GM21390 (cell line): ENCODE results near the gene COPG2.
"Not testable (repeated sequence)": the region's sequence is repeated elsewhere in the genome, so short reads cannot be mapped to it uniquely, and the experiment has no call there.

ENCODE experiments used
- ATAC-seq: cut with Tn5 transposase; IDR thresholded peaks from one replicate; pipeline ENCODE4 v1.9.1; 2021; ENCODE audit not compliant: unreplicated experiment

COPG2 gene, protein sequence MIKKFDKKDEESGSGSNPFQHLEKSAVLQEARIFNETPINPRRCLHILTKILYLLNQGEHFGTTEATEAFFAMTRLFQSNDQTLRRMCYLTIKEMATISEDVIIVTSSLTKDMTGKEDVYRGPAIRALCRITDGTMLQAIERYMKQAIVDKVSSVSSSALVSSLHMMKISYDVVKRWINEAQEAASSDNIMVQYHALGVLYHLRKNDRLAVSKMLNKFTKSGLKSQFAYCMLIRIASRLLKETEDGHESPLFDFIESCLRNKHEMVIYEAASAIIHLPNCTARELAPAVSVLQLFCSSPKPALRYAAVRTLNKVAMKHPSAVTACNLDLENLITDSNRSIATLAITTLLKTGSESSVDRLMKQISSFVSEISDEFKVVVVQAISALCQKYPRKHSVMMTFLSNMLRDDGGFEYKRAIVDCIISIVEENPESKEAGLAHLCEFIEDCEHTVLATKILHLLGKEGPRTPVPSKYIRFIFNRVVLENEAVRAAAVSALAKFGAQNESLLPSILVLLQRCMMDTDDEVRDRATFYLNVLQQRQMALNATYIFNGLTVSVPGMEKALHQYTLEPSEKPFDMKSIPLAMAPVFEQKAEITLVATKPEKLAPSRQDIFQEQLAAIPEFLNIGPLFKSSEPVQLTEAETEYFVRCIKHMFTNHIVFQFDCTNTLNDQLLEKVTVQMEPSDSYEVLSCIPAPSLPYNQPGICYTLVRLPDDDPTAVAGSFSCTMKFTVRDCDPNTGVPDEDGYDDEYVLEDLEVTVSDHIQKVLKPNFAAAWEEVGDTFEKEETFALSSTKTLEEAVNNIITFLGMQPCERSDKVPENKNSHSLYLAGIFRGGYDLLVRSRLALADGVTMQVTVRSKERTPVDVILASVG

DNA sequence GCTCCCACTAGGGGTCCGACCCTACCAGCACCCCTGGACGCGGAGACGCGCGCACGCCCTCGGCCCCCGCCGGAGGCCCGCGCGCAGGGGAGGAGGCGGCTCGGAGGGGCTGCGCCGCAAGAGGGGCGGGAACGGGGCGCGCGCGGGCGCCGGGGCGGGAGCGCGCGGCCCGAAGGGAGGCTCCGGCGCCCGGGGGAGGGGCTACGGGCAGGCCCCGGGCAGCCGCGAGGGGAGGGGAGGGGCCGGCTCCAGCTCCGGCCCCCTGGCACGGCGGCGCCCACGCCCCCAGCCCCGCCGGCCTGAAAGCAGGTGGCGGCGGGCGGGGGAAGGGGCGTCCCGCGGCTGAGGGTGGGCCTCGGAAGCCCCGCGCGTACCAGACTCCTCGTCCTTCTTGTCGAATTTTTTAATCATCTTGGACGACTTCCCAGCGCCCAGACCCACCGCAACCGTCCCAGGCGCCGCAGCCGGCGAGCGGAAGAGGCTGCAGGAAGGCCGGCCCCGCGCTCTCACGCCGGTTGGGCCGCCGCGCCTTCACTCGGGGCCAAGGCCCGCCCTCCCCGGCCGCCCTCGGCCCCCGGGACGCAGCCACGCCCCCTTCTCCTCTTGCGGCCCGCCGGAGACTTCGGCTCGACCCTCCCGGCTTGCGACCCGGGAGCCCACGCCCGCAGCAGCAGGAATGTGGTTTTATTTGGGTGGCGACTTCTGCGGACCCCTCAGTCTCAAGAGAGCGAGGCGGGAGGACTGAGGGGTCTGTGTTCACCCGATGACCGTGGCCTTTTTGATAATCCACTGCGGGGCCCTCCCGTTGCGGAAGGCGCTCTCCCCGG lies at the start of gene COPG2:
COPG2 (minus strand) TSS at position 491 of the 827 bp plus-strand sequence; CDS start at position 411, 80 bp downstream.
- ATAC-seq = peak; percentile 93

DNA sequence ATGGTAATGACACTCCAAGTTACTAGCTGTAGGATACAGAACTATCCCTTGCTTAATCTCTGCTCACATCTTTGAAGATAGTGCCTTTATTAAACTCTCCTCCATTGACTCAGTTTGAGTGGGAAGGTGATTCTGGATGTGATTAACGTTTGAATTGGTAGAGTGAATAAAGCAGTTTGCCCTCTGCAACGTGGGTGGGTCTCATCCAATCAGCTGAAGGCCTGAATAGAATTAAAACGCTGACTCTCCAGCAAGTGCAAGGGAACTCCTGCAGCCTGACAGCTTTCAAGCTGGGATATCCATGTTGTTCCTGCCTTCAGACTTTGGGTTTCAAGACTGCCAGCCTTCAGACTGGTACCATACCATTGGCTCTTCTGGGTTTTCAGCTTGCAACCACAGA lies 43.9 kb upstream of the COPG2 start:
- ATAC-seq = no peak

DNA sequence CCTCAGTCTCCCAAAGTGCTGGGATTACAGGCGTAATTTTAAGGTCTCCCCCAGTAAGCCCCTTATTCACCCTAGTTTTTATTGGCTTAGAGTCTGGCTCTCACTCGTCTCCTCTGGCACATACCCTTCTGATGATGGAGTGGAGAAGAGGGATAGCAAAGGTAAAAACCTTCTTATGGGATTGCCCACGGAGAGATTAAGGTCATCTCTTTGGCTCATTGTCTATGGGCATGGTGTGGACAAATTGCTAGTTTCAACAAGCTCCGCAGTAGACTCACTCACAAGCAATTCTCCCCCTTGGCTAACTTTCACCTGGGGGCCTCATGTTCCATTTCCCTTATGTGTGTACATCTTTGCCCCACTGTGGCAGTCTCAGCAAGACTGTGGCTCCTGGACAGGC lies 40.2 kb upstream of the COPG2 start:
- ATAC-seq = no peak

DNA sequence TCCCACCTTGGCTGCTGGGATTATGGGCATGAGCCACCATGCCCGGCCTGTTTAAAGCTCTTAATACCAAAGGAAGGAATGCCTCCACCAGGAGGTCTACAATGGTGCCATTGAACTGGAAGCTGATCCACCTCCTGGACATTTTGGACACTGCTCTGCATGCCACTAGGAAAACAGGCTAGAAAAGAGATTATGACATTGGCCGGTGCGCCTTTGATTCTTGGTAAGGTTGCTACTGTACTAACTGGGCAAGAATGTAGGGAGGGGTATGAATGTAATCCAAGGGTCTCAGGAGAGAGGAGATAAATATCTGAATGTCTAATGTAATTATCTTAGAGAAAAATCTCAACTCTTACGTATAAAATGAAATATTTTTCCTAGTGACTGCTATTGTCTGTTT lies 39.5 kb upstream of the COPG2 start:
- no peak for ATAC-seq

DNA sequence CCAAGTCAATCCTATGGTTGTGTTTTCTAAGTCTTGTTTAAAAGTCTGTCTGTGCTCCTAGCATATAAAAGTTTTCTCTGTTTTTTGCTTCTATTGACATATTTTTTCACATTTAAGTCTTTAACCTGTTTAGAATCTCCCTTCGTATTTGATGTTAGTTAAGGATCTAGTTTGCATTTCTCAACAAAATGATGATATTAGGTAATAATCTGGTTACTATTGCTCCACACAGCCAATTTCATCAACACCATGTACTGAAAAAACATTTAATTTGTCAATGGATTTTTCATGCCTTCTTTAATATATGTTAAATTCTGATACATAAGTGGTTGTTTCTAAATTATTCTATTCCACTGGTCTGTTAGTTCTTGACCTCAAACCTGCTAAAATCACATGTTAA lies 35.3 kb upstream of the COPG2 start:
- no peak for ATAC-seq

DNA sequence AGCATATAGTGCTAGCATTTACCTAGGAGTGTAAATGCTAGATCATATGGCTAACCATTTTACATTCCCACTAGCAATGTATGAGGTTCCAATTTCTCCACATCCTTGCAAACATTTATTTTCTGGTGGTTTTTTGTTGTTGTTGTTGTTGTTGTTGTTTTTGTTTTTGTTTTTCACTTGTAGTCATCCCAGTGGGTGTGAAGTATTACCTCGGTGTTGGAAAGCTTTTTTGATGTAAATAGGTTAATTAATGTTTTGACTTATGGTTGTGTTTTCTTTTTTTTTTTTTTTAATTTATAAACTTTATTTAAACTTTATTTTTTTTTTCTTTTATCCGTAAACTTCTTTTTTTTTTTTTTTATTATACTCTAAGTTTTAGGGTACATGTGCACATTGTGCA lies 33.1 kb upstream of the COPG2 start:
- no peak for ATAC-seq

DNA sequence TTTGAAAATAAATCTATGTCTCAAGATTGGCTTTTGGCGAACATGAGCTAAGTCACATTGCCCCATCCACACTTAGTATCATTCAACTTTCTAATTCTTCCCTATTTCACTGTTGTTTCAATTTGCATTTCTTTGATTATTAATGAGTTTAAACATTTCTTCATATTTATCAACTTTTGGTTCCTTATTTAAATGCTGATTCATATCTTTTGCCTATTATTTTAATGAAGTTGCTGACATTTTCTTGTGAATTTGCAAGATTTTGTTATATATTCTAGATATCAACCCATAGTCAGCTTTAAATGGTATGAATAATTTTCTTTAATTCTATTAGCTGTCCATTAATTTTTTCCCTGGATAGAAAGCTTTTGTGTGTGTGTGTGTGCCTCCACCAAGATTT lies 32.2 kb upstream of the COPG2 start:
- no peak for ATAC-seq

DNA sequence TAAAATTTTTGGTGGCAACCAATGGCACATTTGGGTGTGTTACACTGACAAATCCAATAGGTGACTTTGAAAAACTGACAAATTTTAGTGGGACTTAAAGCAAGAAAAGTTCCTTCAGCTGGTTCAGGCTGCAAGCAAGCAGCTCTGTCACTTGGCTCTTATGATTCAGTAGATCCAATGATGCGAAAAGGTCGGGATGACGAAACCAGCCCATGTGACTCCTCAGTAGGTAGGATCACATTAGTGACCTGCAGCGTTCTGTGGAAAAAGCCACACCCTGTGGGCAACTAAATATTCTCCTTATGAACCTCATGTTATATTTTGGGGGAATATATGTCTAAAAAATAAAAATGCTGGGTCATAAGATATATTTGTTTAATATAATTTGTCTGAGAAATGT lies 31.1 kb upstream of the COPG2 start:
- ATAC-seq = no peak

DNA sequence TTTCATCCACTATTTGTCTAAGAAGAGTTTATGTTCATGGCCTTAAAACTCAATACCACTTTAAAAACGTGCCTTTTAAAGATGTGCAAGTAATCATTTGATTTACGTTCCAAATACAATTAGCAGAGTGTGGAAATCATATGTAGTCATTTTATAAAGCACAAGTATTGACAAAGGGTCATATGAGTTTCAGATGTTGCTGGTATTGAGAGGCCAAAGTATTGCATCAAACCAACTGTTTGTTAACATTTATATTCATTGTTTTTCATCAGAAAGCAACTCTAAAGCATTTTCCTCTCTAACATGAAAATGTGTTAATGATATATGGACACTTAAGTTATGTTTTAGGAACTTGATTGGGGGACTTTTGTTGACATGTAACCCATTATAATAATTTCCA lies 29.3 kb upstream of the COPG2 start:
- no peak for ATAC-seq

DNA sequence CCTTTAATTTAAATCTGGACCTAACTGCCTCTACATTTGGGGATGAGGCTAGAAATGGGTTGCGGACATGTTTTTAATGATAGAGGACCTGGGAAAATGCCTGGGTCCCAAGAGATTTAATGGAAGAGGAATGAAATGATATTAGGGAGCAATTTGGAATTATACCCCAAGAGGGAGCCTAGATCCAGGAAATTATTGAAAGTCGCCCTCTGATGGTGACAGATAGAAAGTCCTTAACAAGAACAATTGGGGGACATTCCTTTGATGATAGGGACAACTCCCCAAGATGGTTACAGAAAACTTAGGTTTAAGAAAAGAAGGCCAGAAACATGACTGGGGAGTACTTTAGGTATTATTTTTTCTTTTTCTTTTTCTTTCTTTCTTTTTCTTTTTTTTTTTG lies 27.3 kb upstream of the COPG2 start:
- ATAC-seq = no peak

DNA sequence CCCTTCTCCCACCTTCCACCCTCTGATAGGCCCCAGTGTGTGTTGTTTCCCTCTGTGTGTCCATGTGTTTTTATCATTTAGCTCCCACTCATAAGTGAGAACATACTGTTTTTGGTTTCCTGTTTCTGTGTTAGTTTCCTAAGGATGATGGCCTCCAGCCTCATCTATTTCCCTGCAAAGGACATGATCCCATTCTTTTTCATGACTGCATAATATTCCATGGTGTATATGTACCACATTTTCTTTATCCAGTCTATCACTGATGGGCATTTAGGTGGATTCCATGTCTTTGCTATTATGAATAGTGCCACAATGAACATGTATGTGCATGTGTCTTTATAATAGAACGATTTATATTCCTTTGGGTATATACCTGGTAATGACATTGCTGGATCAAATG lies 23.8 kb upstream of the COPG2 start:
- ATAC-seq = not testable (repeated sequence)

DNA sequence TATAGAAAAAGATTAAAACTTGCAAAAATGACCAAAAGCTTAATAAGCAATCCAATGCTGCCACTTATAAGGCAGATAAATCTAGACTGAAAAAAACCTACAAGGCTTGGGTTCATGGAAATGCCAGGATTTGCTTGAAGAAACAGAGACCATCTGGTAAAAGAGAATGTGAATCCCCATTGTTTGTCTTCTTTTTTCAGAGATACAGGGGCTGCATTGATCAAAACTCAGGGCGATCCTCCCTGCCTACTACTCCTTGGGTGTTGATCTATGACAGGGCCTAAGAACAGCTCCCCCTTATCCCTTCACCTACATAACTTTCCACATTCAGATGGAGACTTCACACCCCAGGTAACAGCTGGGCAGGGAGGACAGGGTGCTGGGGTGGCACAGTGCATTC lies 21.1 kb upstream of the COPG2 start:
- no peak for ATAC-seq

DNA sequence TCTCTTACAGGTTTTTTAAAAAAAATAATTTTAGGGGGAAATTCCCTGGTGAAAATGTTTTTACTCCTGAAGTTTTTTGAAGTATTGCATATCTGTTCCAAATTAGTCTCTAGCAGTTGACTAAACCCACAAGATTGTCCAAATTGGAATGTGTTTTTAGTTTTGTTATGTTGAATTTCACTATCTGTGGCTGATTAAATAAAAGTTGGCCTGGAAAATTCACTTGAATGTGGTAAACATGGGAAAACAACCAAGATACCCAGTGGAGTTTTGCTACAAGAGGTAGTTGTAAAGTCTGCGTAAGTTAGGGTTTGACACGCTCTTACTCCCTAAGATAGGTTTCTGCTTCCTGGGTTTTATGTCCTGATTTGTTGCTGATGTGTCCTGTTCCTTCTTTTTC lies 14.5 kb upstream of the COPG2 start:
- no peak for ATAC-seq

DNA sequence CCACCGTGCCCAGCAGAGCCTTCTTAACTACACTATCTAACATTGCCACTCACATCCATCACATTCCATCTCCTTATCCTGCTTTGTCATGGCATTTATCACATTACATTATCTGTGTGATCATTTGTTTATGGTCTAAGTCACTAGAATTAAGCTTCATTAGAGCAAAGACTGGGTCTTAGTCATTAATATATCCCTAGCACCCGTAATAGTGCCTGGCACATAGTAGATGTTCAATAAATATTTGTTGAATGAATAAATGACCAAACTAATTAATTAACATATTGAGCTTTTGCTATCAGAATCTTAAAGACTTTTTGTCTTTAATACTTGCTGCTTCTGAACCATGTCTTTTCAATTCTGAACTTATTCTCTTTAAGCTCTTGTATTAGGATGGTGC lies 5.9 kb upstream of the COPG2 start:
- no peak for ATAC-seq

DNA sequence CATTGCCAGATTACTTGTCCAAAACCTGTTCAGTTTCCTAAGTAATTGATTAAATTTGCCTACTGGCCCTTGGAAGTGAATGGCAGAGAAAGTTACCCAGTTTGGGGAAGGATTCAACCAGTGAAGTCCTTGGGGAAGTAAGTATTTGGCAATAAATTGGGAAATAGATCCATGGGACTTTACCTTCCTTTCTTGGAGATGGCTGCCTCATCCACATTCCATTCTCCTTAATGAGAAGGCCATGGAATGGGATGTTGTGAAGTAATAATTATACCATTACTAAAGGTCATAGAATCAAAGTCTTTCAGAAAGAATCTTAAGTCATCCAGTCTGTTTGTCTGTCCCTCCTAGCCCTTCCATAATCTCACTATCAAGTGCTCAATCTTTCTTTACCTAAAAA lies 4.5 kb upstream of the COPG2 start:
- ATAC-seq = no peak

DNA sequence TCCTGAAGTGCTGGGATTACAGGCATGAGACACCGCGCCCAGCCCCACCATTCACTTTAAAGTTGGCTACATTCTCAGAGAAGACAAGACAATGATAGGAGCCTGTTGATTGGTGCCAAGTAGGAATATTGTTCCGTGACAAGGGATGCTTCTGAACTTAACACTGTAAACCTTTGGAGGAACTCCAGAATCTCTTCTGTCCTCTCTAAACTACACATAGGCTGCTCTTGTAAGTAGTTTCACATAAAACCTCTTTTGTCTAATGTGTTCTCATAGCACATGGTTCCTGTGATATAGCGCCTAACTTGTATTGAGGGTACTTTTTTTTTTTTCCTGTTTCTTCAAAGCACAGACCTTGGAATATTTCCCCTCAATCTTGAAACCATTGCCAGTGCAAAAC lies 3.6 kb upstream of the COPG2 start:
- ATAC-seq = no peak

DNA sequence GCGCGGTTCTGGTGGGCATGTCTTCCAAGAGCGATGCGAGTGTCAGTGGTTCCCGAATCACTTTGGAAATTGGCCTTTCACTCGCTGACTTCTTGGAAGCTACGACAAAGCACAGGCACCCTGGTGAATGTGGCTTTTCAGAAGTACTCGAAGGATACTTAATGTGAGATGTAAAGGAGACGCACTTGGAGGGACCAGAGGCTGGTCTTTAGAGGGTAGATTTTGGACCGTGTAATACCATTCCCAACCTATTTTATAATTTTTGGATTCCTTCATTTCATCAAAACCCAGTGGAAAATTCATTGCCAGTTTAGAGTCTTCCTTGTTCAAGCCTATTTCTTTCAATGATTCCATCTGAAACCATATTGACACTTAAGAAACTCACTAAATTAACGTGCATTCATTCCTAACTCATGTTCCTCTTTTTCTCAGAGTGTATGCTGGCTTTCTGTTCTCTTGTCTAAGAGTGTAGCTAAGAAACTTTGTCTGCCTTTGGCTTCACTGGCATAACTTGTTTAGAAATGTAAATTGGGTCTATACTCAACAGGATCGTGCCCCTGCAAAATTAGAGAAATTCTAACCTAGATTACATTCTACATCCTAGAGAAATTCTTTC lies 645 bp upstream of the COPG2 start:
- ATAC-seq = peak; percentile 12

DNA sequence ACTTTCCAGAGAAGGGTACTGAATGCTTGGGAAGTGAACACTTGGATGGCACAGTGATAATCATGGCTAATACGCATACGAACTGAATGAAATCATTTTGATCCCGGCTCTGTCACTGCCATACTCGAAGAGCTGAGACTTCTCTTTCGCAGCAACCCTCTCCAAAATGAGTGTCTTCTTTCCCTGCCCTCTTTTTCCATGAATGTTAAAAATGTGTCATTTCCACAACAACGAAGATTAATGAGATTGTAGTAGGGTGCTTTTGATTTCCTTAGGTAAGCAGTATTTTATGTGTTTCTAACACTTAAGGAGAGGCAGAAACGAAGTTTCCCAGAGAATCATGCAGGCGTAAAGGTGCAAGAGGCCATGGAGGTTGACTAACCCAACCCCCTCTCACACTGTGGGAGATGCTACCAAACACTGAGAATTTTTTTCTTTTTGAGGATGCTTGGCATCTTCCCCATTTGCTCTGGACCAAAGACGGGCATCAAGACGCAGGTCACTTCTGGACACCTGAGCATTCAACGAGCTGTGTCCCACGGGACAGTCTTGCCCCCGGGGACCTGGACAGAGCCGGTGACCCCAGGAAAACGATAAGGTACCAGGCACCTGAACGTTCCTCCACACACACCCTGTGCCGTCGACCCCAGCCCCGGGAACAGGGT lies 823 bp downstream of the COPG2 start:
- no peak for ATAC-seq

DNA sequence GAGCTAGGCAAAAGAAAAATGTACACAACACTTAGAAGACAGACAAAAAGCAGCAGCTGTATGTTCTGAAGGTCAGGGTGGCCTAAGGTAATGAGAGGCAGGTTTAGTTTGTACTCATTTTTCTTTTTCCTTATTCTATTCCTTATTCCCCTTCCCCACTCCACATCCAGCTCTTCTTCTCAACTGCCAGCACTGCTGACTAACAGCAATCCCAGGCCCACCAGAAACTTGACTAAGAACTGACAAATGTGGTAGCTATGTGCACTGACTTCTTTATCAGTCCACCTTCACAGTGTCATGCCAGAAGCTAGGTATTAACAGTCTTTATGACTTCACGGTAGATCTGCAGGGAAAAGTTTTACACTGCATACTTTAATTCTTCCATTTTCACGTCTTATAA lies 6.1 kb downstream of the COPG2 start:
- no peak for ATAC-seq

DNA sequence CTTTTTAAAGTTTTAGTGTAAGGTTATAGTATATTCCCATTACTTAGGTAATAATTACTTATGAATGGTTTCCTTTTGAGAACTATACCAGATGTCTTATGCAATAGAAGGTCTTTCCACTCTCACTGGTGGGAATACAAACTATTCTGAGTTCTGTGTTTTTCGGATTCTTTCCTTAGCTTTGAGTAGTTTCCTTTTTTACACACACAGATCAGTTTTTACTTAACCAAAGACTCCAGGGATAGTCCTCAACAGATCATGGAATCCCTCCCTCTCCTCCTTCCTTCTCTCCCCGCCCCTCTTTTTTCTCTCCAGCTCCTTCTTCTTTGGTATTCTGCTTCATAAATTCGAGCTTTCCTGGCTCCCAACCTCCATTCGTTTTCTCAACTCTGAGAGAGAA lies 13.3 kb downstream of the COPG2 start:
- ATAC-seq = no peak
